Uterus (tissue), 2 donors: ENCODE data around the gene HOXD10.

Source experiments
- POLR2A ChIP-seq, 2 donors: fragments of 450-650 bp; IDR thresholded peaks; one replicate each; pipeline ENCODE4 v1.6.1; 2016; ENCODE audit warnings: antibody characterized with exemption in 2 of 2, mild to moderate bottlenecking in 1 of 2, moderate library complexity in 1 of 2
- TF ChIP-seq, protein P1 (sequence below), 4 experiments: fragments of 200-600 bp in 2 of 4; fragments of 450-650 bp in 2 of 4; sonication (generic) in 2 of 4; IDR thresholded peaks; one replicate each; pipeline ENCODE4 v1.5.1; 2016 to 2019; ENCODE audit warnings: antibody characterized with exemption in 4 of 4, mild to moderate bottlenecking in 2 of 4, moderate library complexity in 1 of 4

DNA sequence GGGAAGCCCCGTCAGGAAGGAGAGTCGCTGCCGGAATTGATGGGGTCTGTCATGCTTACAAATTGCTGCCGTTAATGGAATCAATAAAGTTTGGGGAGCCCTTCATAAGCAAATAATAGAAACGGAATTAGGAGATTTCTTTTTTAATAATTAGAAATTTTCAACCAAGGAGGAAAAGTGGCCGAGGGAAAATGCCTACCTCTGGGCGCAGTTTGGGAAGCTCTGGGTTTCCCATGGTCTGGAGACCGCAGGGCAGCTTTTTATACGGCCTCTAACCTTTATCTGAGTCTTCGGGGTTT, 34.1 kb upstream of the HOXD10 start:
- TF ChIP-seq, protein P1, sequence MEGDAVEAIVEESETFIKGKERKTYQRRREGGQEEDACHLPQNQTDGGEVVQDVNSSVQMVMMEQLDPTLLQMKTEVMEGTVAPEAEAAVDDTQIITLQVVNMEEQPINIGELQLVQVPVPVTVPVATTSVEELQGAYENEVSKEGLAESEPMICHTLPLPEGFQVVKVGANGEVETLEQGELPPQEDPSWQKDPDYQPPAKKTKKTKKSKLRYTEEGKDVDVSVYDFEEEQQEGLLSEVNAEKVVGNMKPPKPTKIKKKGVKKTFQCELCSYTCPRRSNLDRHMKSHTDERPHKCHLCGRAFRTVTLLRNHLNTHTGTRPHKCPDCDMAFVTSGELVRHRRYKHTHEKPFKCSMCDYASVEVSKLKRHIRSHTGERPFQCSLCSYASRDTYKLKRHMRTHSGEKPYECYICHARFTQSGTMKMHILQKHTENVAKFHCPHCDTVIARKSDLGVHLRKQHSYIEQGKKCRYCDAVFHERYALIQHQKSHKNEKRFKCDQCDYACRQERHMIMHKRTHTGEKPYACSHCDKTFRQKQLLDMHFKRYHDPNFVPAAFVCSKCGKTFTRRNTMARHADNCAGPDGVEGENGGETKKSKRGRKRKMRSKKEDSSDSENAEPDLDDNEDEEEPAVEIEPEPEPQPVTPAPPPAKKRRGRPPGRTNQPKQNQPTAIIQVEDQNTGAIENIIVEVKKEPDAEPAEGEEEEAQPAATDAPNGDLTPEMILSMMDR (IDR thresholded peaks at IDR 0.05), result no peak
- TF ChIP-seq POLR2A (IDR thresholded peaks at IDR 0.05), result no peak
